MV-4-11 (cell line): ENCODE results near the gene HTT.

ENCODE experiments used
- DNase-seq: peaks from one replicate; lab custom pipeline; 2025; lab: John Stamatoyannopoulos, UW

Gene HTT

DNA sequence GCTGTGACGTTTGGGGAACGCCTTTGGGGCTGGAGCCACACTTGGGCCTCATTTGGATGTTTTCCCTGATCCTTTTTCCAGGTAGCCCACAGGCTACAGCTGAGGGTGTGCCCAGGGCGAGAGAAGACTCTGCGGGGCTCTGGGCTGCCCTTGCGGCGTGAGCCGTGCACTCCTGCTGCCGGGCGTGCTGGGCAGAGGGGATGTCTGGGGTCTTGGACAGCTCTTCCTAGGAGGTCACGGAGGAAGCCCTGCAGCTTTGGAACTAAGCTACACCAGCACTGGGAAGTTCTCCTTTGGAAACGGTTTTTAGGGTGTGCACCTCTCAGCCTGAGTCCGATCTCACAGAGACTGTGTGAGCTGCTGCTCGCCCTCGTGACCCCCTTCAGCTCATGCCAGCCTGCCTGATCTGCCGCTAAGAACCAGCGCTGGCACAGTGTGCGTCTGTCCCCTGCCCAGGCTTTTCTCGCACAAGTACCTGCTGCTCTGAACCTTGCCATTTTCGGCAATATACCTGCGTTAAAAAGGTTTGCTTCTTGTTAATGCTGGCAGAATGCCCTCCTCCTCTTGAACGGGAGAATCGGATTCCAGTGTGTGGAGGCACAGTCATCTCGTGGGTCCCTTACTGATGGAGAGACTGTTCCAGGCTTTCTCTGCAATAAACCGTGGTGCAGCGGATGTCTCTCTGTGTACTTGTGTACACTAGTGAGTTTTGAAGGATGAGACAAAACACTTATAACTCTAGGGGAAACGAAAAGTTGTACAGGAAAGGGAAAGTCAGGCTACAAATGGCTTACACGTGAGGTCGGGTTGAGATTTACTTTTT lies 188.8 kb downstream of the HTT start:
- no peak for DNase-seq

DNA sequence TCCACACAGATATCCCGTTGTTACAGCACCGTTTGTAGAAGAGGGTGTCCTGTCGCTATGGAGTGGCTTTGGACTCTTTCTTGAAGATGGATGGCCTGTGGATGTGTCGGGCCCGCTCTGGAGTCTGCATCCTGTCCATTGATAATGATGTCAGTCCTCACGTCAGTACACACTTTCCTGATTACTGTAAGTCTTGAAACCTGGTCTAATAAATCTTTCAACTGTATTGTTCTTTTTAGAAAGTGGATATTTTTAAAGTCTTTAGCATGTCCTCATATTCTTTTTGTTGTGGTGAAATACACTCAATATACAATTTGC lies 189.4 kb downstream of the HTT start:
- no peak for DNase-seq

- DNase-seq, result no peak
Observed at GRCh38 chr4:3266076-3266475, 191.6 kb downstream of the HTT start.

DNA sequence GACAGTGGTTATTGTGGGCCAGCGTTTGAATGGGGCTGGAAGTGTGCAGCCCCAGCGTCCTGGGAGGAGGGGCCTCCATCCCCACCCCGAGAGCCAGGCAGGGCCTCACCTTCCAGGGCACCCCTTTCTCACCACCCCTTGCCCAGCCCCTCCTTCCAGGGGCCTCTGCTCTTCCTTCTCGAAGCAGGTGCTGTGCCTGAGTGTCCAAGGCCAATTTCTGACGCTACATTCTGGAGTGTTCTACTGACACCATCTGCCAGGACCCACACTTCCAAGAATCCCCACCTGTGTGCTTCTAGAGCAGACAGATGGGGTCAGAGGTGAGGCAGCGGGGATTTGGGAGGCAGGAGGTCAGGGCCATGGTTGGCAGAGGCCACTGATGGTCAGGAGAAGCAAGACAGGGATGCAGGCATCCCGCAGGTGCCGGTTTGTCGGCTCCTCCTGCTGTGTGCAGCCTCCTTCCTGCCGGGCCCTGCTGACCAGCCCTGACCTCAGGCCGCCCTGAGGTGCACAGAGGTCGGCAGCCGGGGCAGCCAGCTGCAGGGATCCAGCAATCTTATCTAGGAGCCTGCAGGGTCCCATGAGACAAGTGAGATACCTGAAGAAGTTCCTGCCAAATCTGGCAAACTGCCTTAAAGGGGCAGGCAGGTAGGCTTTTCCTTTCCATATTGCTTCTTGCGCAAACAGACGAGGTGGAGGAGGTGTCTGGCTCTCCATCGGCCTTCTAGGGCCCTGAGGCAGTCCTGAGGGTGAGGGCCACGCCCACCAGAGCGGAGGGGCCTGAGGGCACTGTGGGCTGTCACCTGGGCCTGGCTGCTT lies 193.3 kb downstream of the HTT start:
- no peak for DNase-seq

GRCh38 chr4:3268395-3269104 lies 194.1 kb downstream of the HTT start:
- no peak for DNase-seq

GRCh38 chr4:3269105-3269927 lies 194.8 kb downstream of the HTT start:
- DNase-seq, result no peak

DNA sequence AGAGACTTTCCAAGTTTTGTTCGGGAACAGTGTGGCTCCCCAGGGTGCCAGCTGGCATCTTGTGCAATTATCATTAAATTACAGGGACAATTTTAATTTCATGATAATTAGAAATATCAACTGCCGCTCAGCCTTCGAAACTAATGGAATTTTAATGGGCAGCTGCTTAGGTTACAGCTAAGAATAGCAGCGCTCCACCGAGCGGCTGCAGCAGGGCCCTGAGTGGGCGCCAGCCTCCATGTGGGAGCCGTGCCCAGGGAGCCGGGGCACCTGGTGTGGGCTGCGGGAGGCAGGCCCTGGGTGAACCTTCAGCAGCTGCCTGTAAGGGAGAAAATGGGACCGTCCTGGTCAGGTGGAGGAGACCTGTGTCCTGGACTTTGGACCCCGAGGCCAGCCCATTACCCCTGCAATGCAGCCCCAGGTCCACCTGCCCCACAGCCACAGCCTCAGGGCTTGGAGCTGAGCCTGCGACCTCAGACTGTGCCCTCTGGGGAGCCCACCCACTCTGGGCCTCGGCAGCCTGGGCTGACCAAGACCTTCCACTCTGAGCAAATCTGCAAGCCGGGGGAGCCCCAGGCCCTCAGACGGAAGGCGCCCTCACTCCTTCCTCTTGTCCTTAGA lies 195.6 kb downstream of the HTT start:
- no peak for DNase-seq

DNA sequence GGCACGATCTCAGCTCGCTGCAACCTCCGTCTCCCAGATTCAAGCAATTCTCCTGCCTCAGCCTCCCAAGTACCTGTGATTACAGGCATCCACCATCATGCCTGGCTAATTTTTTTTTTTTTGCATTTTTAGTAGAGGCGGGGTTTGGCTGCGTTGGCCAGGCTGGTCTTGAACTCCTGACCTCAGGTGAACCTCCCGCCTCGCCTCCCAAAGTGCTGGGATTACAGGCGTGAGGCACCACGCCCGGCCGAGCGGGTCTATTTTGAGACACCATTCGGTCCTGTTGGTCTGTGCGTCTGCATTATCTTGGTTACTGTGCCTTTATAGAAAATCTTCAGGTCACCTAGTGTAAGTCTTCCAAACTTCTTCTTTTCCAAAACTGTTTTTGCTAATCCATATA lies 196.7 kb downstream of the HTT start:
- DNase-seq, result no peak

GRCh38 chr4:3276986-3277385 lies 202.5 kb downstream of the HTT start:
- no peak for DNase-seq

DNA sequence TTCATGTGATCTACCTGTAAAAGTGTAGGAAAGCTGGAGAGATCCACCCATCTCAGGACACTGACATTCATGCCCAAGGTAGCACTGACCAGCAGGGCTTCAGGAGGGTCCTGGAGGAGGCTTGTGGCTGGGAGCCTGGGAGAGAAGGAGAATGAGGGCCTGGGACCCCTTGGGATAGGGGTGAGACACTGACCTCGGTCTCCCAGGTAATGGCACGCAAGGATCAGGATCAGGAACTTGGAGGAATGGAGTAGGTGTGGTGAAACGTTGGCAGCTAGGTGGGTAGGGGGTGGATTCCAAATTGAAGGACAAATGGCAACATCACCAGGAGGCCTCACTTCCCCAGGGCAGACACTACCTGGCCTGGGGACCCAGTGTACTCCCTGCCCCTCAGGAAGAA lies 206.0 kb downstream of the HTT start:
- no peak for DNase-seq

DNA sequence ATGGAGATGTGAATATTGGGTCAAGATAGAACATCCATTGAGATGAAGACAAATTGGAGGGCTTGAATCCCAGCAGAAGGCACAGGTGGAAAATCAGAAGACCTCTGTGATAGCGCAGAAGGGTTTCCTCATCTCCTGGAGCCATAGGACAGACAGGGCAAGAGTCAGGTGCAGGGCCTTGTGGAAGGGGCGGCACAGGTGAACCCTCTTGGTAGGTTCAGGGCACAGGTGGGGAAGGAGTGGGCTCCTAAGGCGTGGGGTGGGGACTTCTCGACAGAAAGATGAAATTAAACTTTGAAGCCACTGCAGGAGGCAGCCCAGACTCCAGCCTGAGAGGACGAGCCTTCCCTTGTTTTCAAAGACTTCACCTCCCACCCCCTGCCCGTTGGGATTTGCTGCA lies 209.0 kb downstream of the HTT start:
- no peak for DNase-seq

DNA sequence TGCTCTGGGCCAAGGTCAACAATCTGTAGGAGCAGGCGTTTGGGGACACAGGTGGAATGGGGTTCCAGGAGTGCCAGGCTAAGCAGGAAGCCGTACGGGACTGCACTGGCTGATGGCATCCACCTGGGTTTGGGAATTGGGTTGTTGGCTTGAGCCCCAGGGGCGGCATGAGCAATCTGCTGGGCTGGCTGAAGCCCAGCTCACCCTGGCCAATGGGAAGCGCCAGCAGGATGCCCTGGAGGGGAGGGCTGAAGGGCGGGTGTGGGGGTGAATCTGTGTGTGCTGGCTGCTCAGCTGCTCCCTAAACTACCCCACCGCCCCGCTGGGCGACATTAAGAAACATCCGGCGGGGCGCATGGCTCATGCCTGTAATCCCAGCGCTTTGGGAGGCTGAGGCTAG lies 209.4 kb downstream of the HTT start:
- DNase-seq, result no peak

DNA sequence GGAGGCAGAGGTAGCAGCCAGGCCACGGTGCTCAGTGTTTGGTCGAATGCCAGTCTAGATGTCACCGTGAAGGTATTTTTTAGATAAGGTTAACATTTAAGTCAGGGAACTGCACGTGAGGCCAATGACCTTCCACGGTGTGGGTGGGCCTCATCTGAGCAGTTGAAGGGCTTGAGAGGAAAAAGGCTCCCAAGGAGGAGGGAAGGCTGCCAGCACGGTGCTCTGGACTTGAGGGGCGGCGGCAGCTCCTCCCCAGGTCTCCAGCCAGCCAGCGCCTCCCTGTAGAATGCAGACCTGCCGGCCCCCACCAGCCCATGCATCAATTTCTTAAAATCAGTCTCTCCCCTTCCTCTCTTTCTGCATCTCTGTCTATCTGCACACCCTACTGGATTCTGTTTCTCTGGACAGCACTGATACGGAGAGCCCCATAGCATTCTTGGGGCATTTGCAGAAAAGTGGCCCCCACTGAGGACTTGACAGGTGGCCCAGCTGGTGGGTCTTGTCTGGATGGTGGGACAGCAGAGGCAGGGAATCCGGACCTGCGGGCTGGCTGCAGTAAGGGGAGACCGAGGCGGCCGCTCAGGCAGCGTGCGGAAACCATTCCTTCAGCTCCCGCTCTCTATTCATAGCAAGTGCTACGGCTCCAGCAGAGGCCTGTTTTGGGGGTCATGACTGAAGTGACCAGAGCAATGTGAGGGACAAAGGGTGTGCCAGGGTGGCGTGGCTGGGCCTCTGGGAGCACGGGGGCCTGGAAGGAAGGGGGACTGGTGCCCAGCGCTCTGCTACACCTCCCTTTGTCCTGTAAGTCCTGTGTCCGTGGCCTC lies 210.5 kb downstream of the HTT start:
- no peak for DNase-seq

- DNase-seq, result peak; percentile 77
Observed at GRCh38 chr4:3285558-3286334, 211.3 kb downstream of the HTT start.

- DNase-seq, result peak; percentile 96
Observed at GRCh38 chr4:3286335-3287175, 212.1 kb downstream of the HTT start.

DNA sequence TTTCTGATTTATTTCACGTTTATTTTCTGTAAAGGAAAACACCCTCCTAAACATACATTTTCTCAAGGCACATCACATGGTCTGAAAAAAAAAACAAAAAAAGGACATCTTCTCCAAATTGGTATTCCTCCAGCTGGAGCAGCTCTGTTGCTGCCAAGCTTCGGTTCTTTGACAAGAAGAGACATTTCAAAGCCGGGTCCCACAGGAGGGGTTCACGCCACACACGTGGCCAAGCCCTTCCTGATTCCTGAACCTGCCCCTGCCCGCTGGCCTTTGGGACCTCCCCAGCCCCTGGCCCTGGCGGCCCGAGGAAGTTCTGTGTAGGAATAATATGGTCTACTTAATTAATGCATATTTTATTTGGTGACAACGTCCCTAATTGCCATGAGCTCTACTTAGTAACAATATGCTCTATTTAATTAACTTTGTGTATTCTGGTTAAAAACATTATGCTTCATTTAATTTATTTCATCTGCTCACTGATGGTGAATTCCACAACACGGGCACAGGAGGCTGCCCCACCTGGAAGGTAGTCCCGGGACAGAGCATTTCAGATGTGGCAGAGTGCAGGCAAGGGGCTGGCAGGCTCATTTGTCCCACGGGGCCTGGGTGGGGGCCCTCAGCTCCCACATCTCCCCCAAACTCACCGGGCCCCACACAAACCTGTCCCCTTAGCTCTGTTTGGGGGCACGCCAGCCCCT lies 212.9 kb downstream of the HTT start:
- no peak for DNase-seq

GRCh38 chr4:3287972-3288570 lies 213.6 kb downstream of the HTT start:
- DNase-seq, result no peak

- no peak for DNase-seq
Observed at GRCh38 chr4:3288571-3289094, 214.2 kb downstream of the HTT start.
